ENCODE data around the gene NECTIN2.
A peak's percentile ranks its signal among the peaks of the same experiment; 100 is the strongest.

Gene NECTIN2

DNA sequence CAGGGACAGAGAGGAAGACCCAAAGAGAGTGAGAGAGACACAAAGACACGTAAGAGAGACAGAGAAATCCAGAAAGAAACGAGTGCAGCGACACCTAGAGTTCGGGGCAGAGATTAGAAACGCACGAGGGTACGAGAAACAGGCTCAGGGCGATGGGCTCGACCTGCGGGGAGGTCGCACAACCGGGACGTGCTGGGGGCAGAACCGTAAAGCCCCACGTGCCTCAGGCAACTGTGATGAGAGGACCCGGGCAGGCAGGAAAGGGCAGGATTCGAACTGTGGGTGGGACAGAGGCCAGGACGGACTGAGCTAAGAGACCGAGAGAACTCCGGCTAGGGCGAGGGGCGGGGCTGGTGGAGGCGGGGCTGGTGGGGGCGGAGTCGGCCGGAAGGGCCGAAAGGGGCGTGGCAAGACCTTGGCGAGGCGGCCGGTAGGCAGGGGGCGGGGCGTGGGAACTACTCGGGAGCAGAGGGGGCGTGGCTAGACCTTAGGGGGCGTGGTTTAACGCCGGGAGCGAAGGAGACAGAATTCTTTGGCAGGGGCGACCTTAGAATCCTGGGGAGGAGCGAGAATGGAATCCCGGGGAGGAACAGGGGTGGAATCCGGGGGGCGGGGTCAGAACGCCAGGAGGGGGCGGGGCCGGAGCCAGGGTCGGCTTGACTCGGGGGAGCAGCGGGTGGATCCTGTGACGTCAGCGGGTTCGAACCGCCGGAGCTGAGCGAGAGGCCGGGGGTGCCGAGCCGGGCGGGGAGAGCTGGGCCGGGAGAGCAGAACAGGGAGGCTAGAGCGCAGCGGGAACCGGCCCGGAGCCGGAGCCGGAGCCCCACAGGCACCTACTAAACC, at the start of gene NECTIN2:
Gene NECTIN2, plus strand, starts transcription at position 686 of the 843 bp plus-strand sequence. CDS start 229 bp downstream, outside the sequence.
- peak; percentile 92 for DNase-seq

DNA sequence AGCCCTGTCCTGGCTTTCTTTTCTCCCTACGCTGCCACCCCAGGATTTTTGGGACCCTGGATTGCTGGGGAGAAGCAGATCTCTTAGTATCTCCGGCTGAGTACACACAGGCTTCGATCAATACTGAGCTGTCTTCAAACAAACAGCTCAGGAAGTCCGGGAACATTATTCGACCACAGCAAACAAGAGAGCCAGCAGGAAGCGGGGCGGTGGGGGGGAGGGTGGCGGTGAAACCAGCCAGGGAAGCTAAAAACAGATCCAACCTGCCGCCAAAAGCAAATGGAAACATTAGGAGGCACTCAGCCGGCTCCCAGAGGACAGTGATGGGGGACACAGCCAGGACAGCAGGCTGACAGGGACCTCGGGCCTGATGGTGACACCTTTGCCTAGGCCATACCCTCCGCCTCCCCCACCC, 49.4 kb upstream of the NECTIN2 start:
- DNase-seq, result no peak

DNA sequence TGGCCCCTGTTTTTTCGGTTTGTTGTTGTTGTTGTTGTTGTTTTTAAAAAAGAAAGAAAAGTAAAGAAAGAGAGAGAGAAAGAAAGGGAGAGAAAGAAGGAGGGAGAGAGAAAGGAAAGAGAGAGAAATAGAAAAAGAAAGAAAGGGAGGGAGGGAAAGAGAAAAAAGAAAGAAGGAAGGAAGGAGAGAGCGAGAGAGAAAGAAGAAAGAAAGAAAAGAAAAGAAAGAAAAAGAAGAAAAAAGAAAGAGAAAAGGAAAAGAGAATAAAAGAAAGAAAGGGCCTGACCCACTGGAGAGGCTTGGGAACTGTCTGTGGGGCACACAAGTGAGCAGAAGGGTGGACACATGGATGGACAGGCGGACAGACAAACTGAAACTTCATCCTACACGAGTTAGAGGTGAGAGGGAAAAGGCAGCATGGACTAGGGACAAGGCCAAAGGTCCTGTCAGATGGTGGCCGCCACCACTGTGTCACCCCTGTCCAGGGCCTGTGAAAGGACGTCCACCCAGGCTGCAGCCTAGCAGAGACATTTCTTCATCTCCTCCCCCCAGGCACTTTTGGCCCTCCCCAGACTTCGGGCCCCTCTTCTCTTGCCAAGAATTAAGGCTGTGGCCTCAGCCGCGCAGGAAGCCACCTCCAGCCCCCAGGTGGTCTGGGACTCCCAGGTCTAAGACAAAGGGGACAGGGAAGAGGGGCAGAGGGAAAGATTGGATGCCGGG, 46.3 kb upstream of the NECTIN2 start:
- DNase-seq, result no peak

DNA sequence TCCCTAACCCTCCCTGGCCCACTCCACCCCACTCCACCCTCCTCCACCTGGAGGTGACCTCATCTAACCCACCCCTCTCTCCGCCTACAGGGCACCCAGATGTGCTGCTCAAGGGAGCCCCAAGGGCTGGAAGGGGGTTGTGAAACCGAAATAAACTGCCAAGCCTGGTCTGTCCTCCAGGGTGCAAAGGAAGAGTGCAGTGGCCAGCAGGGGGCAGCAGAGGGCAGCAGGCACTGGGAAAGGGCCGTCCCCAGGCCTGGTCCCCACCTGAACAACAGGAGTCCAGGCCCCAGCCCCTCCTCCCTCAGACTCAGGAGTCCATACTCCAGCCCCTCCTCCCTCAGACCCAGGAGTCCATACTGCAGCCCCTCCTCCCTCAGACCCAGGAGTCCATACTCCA, 45.6 kb upstream of the NECTIN2 start:
- peak; percentile 83 for DNase-seq

GRCh38 chr19:44803442-44804428, 42.4 kb upstream of the NECTIN2 start:
- no peak for DNase-seq

DNA sequence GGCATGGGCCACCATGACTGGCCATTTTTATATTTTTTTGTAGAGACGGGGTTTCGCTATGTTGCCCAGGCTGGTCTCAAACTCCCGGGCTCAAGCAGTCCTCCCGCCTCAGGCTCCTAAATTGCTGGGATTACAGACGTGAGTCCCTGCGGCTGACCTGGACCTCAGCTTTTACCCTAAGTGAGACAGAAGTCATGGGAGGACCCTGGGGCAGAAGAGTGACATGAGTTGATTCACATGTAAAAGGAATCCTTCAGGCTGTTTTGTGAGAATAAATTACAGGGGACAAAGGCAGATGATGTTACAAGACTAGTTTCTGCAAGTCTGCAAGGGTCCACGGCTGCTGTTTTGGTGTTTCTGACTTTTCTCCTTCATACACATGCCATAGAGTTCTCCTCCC, 39.8 kb upstream of the NECTIN2 start:
- DNase-seq, result no peak

- DNase-seq, result no peak
These were observed 38.9 kb upstream of the NECTIN2 start for GRCh38 chr19:44807162-44807561.

GRCh38 chr19:44807652-44808462, 38.2 kb upstream of the NECTIN2 start:
- DNase-seq, result no peak

DNA sequence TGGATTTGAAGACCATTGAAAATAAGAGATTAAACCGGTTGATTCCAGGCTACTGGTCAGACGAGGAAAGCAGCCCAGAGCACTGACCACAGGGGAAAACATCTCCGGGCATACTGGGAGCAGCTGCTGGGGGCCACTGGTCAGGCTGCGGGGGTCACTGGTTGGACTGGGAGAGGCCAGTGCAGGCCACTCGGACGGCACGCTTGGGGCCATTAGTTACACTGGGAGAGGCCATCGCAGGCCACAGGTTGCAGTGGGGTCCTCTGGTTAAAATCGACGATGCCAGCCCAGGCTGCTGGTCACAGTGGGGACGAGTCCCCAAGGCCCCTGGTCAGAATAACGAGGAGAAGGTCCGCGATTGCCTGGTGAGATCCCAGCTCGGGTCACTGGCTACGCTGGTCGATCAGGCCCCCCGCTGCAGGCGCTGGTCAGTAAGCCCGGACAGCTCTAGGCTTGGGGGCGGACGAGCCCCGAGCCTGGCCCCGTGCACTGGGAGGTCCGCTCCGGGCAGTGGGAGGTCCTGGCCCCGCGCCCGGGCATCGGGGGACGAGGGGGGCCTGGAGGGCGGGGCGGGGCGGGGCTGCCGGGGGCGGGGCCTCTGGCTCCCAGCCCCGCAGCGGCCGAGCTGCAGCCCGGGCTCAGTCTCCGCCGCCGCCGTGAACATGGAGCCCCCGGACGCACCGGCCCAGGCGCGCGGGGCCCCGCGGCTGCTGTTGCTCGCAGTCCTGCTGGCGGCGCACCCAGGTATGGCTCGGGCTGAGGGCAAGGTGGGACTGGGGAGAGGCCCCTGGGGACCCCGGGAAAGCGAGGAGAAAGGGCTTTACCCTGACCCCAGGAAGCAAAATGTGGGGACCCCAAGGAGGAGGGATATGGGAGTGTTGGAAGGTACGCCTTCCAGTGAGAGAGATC, 37.4 kb upstream of the NECTIN2 start, which contains the start of gene BCAM:
Gene BCAM, plus strand, starts transcription at position 641 of the 909 bp plus-strand sequence. Its CDS starts 22 bp downstream, at position 663.
- no peak for DNase-seq

DNA sequence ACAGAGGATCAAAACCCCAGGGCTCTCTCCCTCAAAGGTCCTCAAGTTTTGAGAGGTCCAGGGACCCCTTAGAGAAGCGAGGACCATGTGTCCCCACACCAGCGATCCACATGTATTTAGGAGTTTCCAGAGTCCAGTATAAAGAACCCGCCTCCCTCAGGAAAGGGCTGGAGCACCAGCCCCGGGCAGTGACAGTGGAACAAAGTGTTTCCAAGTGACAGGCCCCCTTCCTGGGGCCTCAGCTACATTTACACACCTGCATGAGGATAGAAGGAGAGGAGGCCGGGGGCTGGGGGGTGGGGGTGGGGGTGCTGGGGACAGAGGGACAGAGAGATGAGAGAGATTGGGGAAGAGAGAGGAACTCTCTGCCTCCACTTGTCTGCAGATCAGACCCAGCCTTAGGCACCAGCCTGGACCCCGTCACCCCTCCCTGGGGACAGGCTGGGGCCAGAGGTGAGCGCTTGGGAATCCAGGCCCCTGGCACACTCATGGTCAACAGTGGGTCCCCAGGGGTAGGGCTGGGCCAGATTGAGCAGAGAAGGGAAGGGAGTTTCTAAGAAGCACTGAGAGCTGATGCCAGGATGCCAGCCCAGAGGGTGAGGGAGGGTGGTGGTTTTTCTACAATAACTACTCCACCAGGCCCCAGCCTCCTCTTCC, 36.4 kb upstream of the NECTIN2 start:
- no peak for DNase-seq

DNA sequence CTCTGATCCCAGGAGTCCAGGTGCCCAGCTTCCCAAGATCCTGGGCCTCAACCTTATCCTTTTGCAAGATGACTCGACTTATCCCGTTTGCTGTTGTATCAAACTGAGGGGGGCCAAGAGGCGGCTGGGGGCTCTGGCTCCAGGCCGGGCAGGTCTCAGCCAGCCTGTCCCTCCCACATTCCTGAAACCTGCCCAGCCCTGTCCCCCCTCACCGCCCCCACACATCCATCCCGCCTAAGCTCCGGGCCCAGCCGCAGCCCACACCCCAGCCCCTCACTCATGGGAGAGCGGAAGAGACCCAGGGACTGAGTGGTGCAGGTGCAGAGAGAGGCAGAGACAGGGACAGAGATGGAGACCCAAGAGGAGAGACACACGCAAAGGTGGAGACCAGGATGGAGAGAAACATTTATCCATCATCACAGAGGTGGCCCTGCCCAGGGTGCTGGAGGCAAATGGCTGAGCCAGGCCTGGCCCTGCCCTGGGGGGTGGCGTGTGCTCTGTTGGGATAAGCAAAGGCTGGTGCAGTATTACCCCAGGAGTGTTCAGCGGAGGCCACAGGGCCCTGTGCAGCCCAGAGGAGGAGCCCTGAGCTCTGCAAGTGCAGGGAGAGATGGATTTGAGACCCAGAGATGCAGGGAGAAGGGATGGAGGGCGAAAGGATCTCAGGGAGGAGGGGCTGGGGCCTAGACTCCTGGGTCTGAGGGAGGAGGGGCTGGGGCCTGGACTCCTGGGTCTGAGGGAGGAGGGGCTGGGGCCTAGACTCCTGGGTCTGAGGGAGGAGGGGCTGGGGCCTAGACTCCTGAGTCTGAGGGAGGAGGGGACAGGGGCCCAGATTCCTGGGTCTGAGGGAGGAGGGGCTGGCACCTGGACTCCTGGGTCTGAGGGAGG, 35.6 kb upstream of the NECTIN2 start:
- no peak for DNase-seq

- no peak for DNase-seq
These were observed 35.0 kb upstream of the NECTIN2 start for GRCh38 chr19:44811122-44811419.

- DNase-seq, result no peak
These were observed 33.9 kb upstream of the NECTIN2 start for GRCh38 chr19:44812142-44812718.

DNA sequence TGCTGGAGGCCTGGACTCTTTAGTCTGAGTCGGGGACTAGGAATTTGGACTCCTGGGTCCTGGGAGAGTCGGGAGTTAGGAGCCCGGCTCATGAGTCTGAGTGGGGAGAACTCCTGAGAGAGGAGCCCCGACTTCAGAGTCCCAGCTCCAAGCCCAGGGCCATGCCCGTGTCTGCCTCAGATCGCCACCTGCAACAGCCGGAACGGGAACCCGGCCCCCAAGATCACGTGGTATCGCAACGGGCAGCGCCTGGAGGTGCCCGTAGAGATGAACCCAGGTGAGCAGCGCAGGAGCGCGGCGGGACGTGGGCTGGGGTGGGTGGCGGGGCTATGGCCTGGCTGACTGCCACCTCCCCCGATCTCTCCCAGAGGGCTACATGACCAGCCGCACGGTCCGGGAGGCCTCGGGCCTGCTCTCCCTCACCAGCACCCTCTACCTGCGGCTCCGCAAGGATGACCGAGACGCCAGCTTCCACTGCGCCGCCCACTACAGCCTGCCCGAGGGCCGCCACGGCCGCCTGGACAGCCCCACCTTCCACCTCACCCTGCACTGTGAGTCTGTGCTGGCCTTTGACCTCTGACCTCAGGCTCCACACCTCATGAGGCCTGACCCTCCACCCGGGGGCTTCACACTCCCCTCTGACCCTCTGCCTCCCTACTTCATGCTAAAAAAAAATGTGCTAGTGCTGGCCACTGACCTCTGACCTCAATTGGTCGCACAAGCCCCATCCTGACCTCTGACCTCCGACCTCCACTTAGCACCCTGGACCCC, 32.8 kb upstream of the NECTIN2 start:
- DNase-seq, result no peak

- DNase-seq, result no peak
These were observed 32.1 kb upstream of the NECTIN2 start for GRCh38 chr19:44813841-44814470.

DNA sequence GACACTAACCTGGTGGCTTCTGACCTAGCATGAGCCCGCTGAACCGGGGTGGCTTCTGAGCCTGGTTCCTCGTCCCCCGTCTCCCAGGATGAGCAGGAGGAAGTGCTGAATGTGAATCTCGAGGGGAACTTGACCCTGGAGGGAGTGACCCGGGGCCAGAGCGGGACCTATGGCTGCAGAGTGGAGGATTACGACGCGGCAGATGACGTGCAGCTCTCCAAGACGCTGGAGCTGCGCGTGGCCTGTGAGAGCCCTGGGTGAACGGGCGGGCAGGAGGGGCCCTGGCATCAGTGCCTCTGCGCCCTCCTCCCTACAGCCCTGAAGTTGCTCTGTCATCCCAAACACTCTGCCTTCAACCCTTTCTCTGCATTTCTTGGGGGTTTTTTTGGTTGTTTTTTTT, 31.6 kb upstream of the NECTIN2 start:
- DNase-seq, result no peak

- no peak for DNase-seq
These were observed 29.8 kb upstream of the NECTIN2 start for GRCh38 chr19:44816301-44816700.

Measured in stimulated activated CD4-positive, alpha-beta T cell treated with anti-CD3 and anti-CD28 coated beads, Interleukin-1b, Interleukin-23, amount 100 ng/mL, for 48 hours (primary cell).